Suprapubic skin (tissue), 4 donors: Measurements from ENCODE around the gene PDE1C.

Experiments
- EP300 ChIP-seq: sonication (generic); formaldehyde crosslinking; IDR thresholded peaks from one replicate; pipeline ENCODE4 v1.6.1; 2017; ENCODE audit warnings: antibody characterized with exemption
- POLR2AphosphoS5 ChIP-seq, 3 donors: sonication (generic); formaldehyde crosslinking; IDR thresholded peaks; one replicate each; pipeline ENCODE4 v1.6.1; 2017; ENCODE audit warnings: antibody characterized with exemption in 3 of 3
- TF ChIP-seq, protein P1 (sequence below), 2 donors: fragments of 200-600 bp in 1 of 2; fragments of 450-650 bp in 1 of 2; sonication (generic) in 1 of 2; IDR thresholded peaks; one replicate each; pipeline ENCODE4 v1.5.1; 2016 to 2019; ENCODE audit warnings: antibody characterized with exemption in 2 of 2, mild to moderate bottlenecking in 1 of 2, moderate library complexity in 1 of 2

- TF ChIP-seq, protein P1, sequence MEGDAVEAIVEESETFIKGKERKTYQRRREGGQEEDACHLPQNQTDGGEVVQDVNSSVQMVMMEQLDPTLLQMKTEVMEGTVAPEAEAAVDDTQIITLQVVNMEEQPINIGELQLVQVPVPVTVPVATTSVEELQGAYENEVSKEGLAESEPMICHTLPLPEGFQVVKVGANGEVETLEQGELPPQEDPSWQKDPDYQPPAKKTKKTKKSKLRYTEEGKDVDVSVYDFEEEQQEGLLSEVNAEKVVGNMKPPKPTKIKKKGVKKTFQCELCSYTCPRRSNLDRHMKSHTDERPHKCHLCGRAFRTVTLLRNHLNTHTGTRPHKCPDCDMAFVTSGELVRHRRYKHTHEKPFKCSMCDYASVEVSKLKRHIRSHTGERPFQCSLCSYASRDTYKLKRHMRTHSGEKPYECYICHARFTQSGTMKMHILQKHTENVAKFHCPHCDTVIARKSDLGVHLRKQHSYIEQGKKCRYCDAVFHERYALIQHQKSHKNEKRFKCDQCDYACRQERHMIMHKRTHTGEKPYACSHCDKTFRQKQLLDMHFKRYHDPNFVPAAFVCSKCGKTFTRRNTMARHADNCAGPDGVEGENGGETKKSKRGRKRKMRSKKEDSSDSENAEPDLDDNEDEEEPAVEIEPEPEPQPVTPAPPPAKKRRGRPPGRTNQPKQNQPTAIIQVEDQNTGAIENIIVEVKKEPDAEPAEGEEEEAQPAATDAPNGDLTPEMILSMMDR (IDR thresholded peaks at IDR 0.05), result no peak
- TF ChIP-seq EP300 (no peak), POLR2AphosphoS5 (IDR thresholded peaks at IDR 0.05) (no peak)
These were observed 131.1 kb downstream of the PDE1C start for GRCh38 chr7:31939076-31939475.
